Aortic smooth muscle cell (primary cell): Measurements from ENCODE around the gene NAGA. TPM values are rescaled to one million over a fixed set of nuclear protein-coding genes. Genes with fewer than 3 reads are reported as not detected.

Experiments
- total RNA-seq: library from RNA; depleted of rRNA; stranded (reverse); fragments of >200 nt; gene quantifications from 2 replicates; pipeline ENCODE4 v1.2.3, GENCODE V29; 2014

NAGA gene
- total RNA-seq, result 43.8 and 50.6 TPM in 2 replicates

DNA sequence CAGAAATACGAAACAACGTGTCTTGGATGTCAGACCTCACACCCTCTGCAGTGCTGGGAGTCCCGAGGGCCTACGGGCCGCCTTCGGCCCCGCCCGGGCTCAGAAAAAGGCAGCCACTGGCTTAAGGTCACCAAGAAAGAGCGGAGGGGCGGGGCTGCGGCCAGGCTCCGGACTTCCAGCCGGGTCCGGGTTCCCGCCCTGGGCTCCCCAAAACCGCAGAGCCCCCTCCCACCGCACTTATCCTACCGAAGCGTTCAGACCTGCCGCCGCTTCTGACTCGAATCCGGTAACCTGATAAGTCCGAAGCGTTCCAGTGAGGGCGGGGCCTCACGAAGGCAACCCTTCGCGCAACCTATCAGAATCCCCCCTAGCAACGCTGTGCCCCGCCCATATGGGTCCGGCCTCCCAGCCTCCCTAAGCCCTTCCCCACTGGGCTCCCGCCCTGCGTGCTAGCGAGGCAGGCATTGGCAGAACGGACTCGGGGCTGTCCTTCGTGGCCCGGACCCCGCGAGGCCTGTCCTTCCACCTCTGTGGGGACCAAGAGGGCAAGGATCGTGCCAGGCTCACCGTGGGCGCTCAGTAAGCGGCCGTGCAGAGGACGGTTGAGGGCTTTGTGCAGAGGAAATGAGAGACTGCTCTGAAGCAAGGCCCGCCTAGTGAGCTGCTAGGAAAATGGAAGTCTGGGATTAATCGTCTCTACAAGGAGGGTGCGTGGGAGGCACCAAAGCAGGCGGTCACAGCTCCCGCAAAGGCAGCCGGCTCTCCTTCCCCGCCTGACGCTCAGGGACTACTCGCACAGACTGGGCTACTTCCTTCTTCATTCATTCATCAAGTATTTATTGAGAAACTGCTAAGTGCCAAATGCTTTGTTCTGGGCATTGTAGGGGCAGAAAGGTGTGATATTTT, at the start of gene NAGA:
Gene NAGA (minus strand): TSS at position 296 of the 906 bp plus-strand sequence. CDS start 515 bp downstream, outside the sequence.

DNA sequence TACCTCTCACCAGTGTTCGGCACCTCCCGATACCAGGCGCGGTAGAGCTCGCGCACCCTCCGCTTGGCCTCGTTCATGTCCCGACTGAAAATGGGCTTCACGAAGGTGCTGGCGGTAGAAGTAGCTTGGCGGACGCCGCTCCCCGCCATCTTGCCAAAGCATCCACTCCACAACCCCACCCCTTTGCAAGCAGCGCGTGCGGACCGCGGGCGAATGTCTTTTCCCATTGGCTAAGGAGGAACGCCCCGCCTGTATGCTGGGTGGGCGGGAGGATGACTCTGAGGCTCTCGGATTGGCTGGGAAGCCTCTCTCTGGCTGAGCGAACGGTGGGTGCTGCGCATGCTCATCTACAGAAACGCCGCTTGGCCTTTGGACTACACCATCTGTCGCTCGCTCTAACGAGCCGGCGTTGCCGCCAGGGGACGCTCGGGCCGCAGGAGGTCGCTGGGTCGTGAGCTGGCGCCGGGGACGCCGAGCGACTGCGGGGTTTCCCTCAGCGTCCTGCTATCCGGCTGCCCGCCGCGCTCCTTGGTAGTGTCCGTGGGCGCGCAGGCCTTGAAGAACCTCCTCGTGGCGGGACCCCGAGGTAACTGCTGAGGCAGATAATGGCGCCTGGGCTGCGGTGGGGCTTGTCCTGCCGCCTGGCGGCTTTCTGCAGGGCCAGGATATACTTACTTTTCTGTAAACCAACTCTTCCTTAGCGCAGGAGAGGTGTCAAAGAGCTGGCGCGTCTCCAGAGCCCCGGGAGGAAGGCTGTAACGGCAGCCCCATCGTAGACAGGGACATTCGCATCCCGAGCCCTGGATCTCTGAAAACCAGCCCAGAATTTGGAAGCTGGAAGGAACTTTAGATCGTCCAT, 20.2 kb upstream of the NAGA start, which contains the start of gene NDUFA6:
Gene NDUFA6 (minus strand): TSS at position 177 of the 859 bp plus-strand sequence. CDS start 28 bp downstream, at position 149.

GRCh38 chr22:42079319-42080251, 9.0 kb upstream of the NAGA start, which contains the start of gene SMDT1:
TSS of gene SMDT1 (plus strand) at chr22:42079700. CDS start at chr22:42079769, 69 bp downstream.

GRCh38 chr22:42074132-42074811, 3.7 kb upstream of the NAGA start, which contains the start of gene PHETA2:
TSS of gene PHETA2 (plus strand) at chr22:42074248. CDS start at chr22:42077294, 3,046 bp downstream.

Other genes starting within 250 kb of the NAGA start
- gene SREBF2, start 237.7 kb downstream of the NAGA start, total RNA-seq, result 41.9 and 54.3 TPM in 2 replicates
- gene SHISA8, start 155.7 kb downstream of the NAGA start, total RNA-seq, result not detected in 2 replicates
- gene TNFRSF13C, start 144.0 kb downstream of the NAGA start, total RNA-seq, result under 0.01 and 0.06 TPM in 2 replicates
- 16.2 and 28.4 TPM in 2 replicates for gene CENPM, start 123.7 kb downstream of the NAGA start, total RNA-seq
- gene SEPTIN3, start 101.4 kb downstream of the NAGA start, total RNA-seq, result not detected in 2 replicates
- gene WBP2NL, start 72.0 kb downstream of the NAGA start, total RNA-seq, result 0.37 and 0.40 TPM in 2 replicates
- 11.4 and 16.2 TPM in 2 replicates for gene PHETA2, start 3.4 kb upstream of the NAGA start, total RNA-seq
- 13.2 and 19.7 TPM in 2 replicates for gene SMDT1, start 8.9 kb upstream of the NAGA start, total RNA-seq
- gene NDUFA6, start 20.0 kb upstream of the NAGA start, total RNA-seq, result 75.9 and 102 TPM in 2 replicates
- gene CYP2D6, start 60.0 kb upstream of the NAGA start, total RNA-seq, result 0.26 and 0.31 TPM in 2 replicates
- gene TCF20, start 199.8 kb upstream of the NAGA start, total RNA-seq, result 16.5 and 17.0 TPM in 2 replicates